HEK293T (cell line): ENCODE data around the gene BCL7B.

ENCODE experiments used
- CTBP1 ChIP-seq: fragments of 450-650 bp; IDR thresholded peaks from 2 replicates; pipeline ENCODE4 v1.6.1; 2016; ENCODE audit warnings: borderline replicate concordance
- FOXK2 ChIP-seq: fragments of 450-650 bp; IDR thresholded peaks from 2 replicates; pipeline ENCODE4 v1.6.1; 2016; ENCODE audit warnings: mild to moderate bottlenecking
- FOXM1 ChIP-seq: fragments of 450-650 bp; IDR thresholded peaks from 2 replicates; pipeline ENCODE4 v1.6.1; 2017; ENCODE audit warnings: mild to moderate bottlenecking, borderline replicate concordance
- ZNF384 ChIP-seq: fragments of 450-650 bp; IDR thresholded peaks from 2 replicates; pipeline ENCODE4 v1.6.1; 2016

GRCh38 chr7:73596191-73597065 is 38.9 kb upstream of the BCL7B start:
- no peak for TF ChIP-seq FOXM1
- no peak for TF ChIP-seq FOXK2
- TF ChIP-seq ZNF384: no peak
- TF ChIP-seq CTBP1: no peak
